ENCODE results near the gene SYNCRIP.
A peak's percentile ranks its signal among the peaks of the same experiment; 100 is the strongest.
"Not testable (repeated sequence)": the region's sequence is repeated elsewhere in the genome, so short reads cannot be mapped to it uniquely, and the experiment has no call there.

Gene SYNCRIP

GRCh38 chr6:85642774-85643536 lies at the start of gene SYNCRIP:
Gene SYNCRIP, minus strand, starts transcription at chr6:85642886. Its CDS starts 1,447 bp downstream, at chr6:85641439.
- peak; percentile 98 for DNase-seq

- no peak for DNase-seq
These were observed 48.8 kb upstream of the SYNCRIP start for GRCh38 chr6:85691478-85691877.

- DNase-seq, result no peak
These were observed 47.4 kb upstream of the SYNCRIP start for GRCh38 chr6:85690071-85690470.

- no peak for DNase-seq
These were observed 43.0 kb upstream of the SYNCRIP start for GRCh38 chr6:85685713-85686112.

GRCh38 chr6:85684809-85685171 lies 42.1 kb upstream of the SYNCRIP start:
- DNase-seq, result no peak

- no peak for DNase-seq
These were observed 41.6 kb upstream of the SYNCRIP start for GRCh38 chr6:85684133-85684808.

GRCh38 chr6:85681899-85682298 lies 39.2 kb upstream of the SYNCRIP start:
- DNase-seq, result not testable (repeated sequence)

- DNase-seq, result no peak
These were observed 37.7 kb upstream of the SYNCRIP start for GRCh38 chr6:85680388-85680787.

GRCh38 chr6:85679445-85680123 lies 36.9 kb upstream of the SYNCRIP start:
- no peak for DNase-seq

- DNase-seq, result peak; percentile 96
These were observed 36.1 kb upstream of the SYNCRIP start for GRCh38 chr6:85678602-85679444.

- no peak for DNase-seq
These were observed 35.4 kb upstream of the SYNCRIP start for GRCh38 chr6:85678026-85678601.

- DNase-seq, result no peak
These were observed 34.7 kb upstream of the SYNCRIP start for GRCh38 chr6:85677234-85677956.

GRCh38 chr6:85676086-85676729 lies 33.5 kb upstream of the SYNCRIP start:
- no peak for DNase-seq

GRCh38 chr6:85675030-85675819 lies 32.5 kb upstream of the SYNCRIP start:
- no peak for DNase-seq

- no peak for DNase-seq
These were observed 31.9 kb upstream of the SYNCRIP start for GRCh38 chr6:85674604-85675003.

- DNase-seq, result no peak
These were observed 30.8 kb upstream of the SYNCRIP start for GRCh38 chr6:85673198-85674139.

GRCh38 chr6:85672623-85673022 lies 29.9 kb upstream of the SYNCRIP start:
- DNase-seq, result no peak

GRCh38 chr6:85672050-85672449 lies 29.4 kb upstream of the SYNCRIP start:
- DNase-seq, result no peak

- DNase-seq, result no peak
These were observed 27.9 kb upstream of the SYNCRIP start for GRCh38 chr6:85670573-85670972.
